HepG2 (cell line): ENCODE results near the gene MYOM1. TPM values are rescaled to one million over a fixed set of nuclear protein-coding genes. Genes with fewer than 3 reads are reported as not detected.

Experiments
- ATAC-seq: fragments of 200-7000 bp; cut with Tn5 transposase; 3 replicates; pipeline ENCODE4 v1.9.1; 2020; ENCODE audit warnings: mild to moderate bottlenecking, moderate library complexity
- BruUV-seq: library from RNA; stranded (reverse); fragments of 400-500 nt; replicated peaks from 2 replicates; lab custom pipeline; 2021; lab: Mats Ljungman, UMichigan
- CTCF ChIA-PET: fragments of 300-600 bp; formaldehyde crosslinking; extraction: SDS; loops from one replicate; lab custom pipeline; 2021; ENCODE audit warnings: low total read pairs, inconsistent platforms, low intra/inter-chr PET ratio; lab: Yijun Ruan, JAX
- POLR2A ChIA-PET: fragments of 350-600 bp; sonication (Branson Sonifier 250); formaldehyde crosslinking; loops from one replicate; lab custom pipeline; 2020; ENCODE audit warnings: antibody characterized with exemption, inconsistent platforms; lab: Yijun Ruan, JAX
- DNase-seq: peaks from one replicate; pipeline ENCODE4 v3.0.0-alpha.2; 2015; ENCODE audit warnings: low spot score
- FAIRE-seq: peaks from 3 replicates; lab custom pipeline; 2011; peaks lifted over from hg19 to GRCh38; lab: Jason Lieb, UNC
- H2AFZ ChIP-seq: one replicate; pipeline ENCODE4 v1.6.1; 2011; ENCODE audit warnings: low read length, inconsistent platforms
- H3K27ac ChIP-seq: fragments of 300-600 bp; 3 replicates; pipeline ENCODE4 v1.8.0; 2011; ENCODE audit warnings: mixed run types, mild to moderate bottlenecking, mixed read lengths, low read length, inconsistent platforms; ENCODE audit not compliant: insufficient read depth; ENCODE audit errors: extremely low read length
- H3K27me3 ChIP-seq, 2 experiments: fragments of 200-600 bp in 1 of 2; 2 replicates in 1 of 2; 3 replicates in 1 of 2; pipeline versions ENCODE4 v1.6.0 to v1.8.0; 2011; ENCODE audit warnings: low read length in 2 of 2, mild to moderate bottlenecking in 2 of 2, moderate library complexity in 2 of 2, inconsistent platforms in 1 of 2; ENCODE audit not compliant: insufficient read depth in 2 of 2, control insufficient read depth in 1 of 2
- H3K36me3 ChIP-seq, 2 experiments: fragments of 200-600 bp in 1 of 2; replicated peaks in 1 of 2; 2 replicates in 1 of 2; 3 replicates in 1 of 2; pipeline versions ENCODE4 v1.5.1 to v1.8.0; 2011; ENCODE audit warnings: low read length in 2 of 2, inconsistent platforms in 1 of 2; ENCODE audit not compliant: insufficient read depth in 2 of 2, control insufficient read depth in 1 of 2
- H3K4me1 ChIP-seq: 2 replicates; pipeline ENCODE4 v1.5.1; 2012; ENCODE audit warnings: low read length, inconsistent platforms; ENCODE audit not compliant: insufficient read depth
- H3K4me2 ChIP-seq: 2 replicates; pipeline ENCODE4 v1.6.0; 2011; ENCODE audit warnings: low read depth, low read length, inconsistent platforms
- H3K4me3 ChIP-seq, 3 experiments: fragments of 200-600 bp in 1 of 3; sonication (generic), shearing (Covaris generic) in 1 of 3; replicated peaks in 1 of 3; 2 replicates each; pipeline ENCODE4 v1.5.1; 2011 to 2016; ENCODE audit warnings: low read length in 3 of 3, inconsistent platforms in 2 of 3, low read depth in 2 of 3, mild to moderate bottlenecking in 2 of 3, control low read depth in 1 of 3, mixed read lengths in 1 of 3; ENCODE audit not compliant: insufficient read depth in 1 of 3
- H3K79me2 ChIP-seq: one replicate; pipeline ENCODE4 v1.6.1; 2011; ENCODE audit warnings: low read length, inconsistent platforms; ENCODE audit not compliant: insufficient read depth
- H3K9ac ChIP-seq: 2 replicates; pipeline ENCODE4 v1.6.0; 2011; ENCODE audit warnings: mild to moderate bottlenecking, low read depth, low read length, inconsistent platforms; ENCODE audit not compliant: insufficient read depth
- H3K9me3 ChIP-seq: 2 replicates; pipeline ENCODE4 v1.5.1; 2012; ENCODE audit warnings: mild to moderate bottlenecking, low read length
- H4K20me1 ChIP-seq: 2 replicates; pipeline ENCODE4 v1.6.0; 2011; ENCODE audit warnings: inconsistent platforms, mild to moderate bottlenecking, low read length, moderate library complexity; ENCODE audit not compliant: insufficient read depth
- CENPT ChIP-seq: sonication (generic); formaldehyde crosslinking; IDR thresholded peaks from 2 replicates; pipeline ENCODE4 v1.8.0; 2022; ENCODE audit warnings: low read depth, mild to moderate bottlenecking, moderate library complexity, missing genetic modification reagents
- CREBL2 ChIP-seq: sonication (generic); formaldehyde crosslinking; IDR thresholded peaks from 2 replicates; pipeline ENCODE4 v1.8.1; 2023; ENCODE audit warnings: missing genetic modification reagents, mild to moderate bottlenecking, borderline replicate concordance
- GABPB1 ChIP-seq: IDR thresholded peaks from 2 replicates; pipeline ENCODE4 v1.6.1; 2016; ENCODE audit warnings: mild to moderate bottlenecking, missing genetic modification reagents, moderate library complexity, missing compliant biosample characterization
- KDM6A ChIP-seq: IDR thresholded peaks from 2 replicates; pipeline ENCODE4 v1.6.1; 2016; ENCODE audit warnings: low read depth
- ZFYVE20 ChIP-seq: sonication (generic); formaldehyde crosslinking; IDR thresholded peaks from 2 replicates; pipeline ENCODE4 v1.8.0; 2023; ENCODE audit warnings: low read depth, mild to moderate bottlenecking, moderate library complexity, missing genetic modification reagents, borderline replicate concordance
- ZNF264 ChIP-seq: sonication (generic); formaldehyde crosslinking; IDR thresholded peaks from 2 replicates; pipeline ENCODE4 v1.4.0; 2020; ENCODE audit warnings: missing genetic modification reagents
- ZNF513 ChIP-seq: sonication (generic); formaldehyde crosslinking; conservative IDR thresholded peaks from 2 replicates; pipeline ENCODE4 v1.5.0; 2020; ENCODE audit warnings: missing genetic modification reagents
- WGBS: methylation state at CpG from one replicate; pipeline ENCODE4 v1.1.6; 2017; ENCODE audit warnings: low lambda C conversion rate; 5-methylcytosine and 5-hydroxymethylcytosine counted together
- in situ Hi-C: cut with HindIII; loops from 2 replicates; pipeline ENCODE4 v1.10.0; 2017; ENCODE audit warnings: low pct_unique_long_range_greater_than_20kb; ENCODE audit not compliant: extremely low pct_ligation_motif_present
- intact Hi-C: fragments of 100-400 bp; cut with micrococcal nuclease; formaldehyde crosslinking; loops from one replicate; pipeline ENCODE4 v1.10.0; 2022; ENCODE audit not compliant: unreplicated experiment
- polyA plus RNA-seq, 8 experiments: library from polyadenylated mRNA; depleted of rRNA in 3 of 8; stranded (reverse) in 7 of 8; unstranded in 1 of 8; fragments of >200 nt; fragmentation: Illumina TruSeq in 4 of 8; extraction: Trizol in 4 of 8; gene quantifications; 2 replicates each; pipeline versions ENCODE4 v1.2.1 to v1.2.3, GENCODE V29; 2011 to 2016; ENCODE audit warnings: low read depth in 4 of 8, missing spikeins in 1 of 8, mixed read lengths in 1 of 8; ENCODE audit not compliant: insufficient read depth in 1 of 8
- total RNA-seq, 5 experiments: library from RNA; depleted of rRNA; stranded (reverse); fragments of >200 nt; fragmentation: Illumina TruSeq; extraction: Trizol; gene quantifications; 2 replicates each; pipeline ENCODE4 v1.2.3, GENCODE V29; 2016; ENCODE audit warnings: low read depth in 1 of 5
- TF ChIP-seq, protein P1 (sequence below): sonication (generic); formaldehyde crosslinking; IDR thresholded peaks from 2 replicates; pipeline ENCODE4 v1.8.0; 2022; ENCODE audit warnings: mild to moderate bottlenecking, missing genetic modification reagents

Gene MYOM1
- total and polyA plus RNA-seq, 2 of the 13 experiments (the other 11 are each of a cell fraction or from before 2014, with no cell fraction given), result 0.46 to 0.98 TPM

- H3K4me1 ChIP-seq, result peaks cover 57% of the 10 kb centered on the region
- no peak overlapping the region for H3K4me3 ChIP-seq
- in situ Hi-C loops, result loop anchor here (25.0 kb wide), 1 partner anchor 577 kb away; no protein-coding TSS in a partner anchor
- ATAC-seq, result no peak
- no TSS peak for BruUV-seq
- no peak overlapping the region for H2AFZ ChIP-seq
- no peak overlapping the region for H3K4me2 ChIP-seq
- H3K27ac ChIP-seq, result no peak overlapping the region
- CTCF ChIA-PET, result no interaction called here
- WGBS, result 91% methylated on average over 5 of the region's 5 CpGs
- no peaks in the 10 kb centered on the region for H3K36me3 ChIP-seq
- TF ChIP-seq, protein P1, sequence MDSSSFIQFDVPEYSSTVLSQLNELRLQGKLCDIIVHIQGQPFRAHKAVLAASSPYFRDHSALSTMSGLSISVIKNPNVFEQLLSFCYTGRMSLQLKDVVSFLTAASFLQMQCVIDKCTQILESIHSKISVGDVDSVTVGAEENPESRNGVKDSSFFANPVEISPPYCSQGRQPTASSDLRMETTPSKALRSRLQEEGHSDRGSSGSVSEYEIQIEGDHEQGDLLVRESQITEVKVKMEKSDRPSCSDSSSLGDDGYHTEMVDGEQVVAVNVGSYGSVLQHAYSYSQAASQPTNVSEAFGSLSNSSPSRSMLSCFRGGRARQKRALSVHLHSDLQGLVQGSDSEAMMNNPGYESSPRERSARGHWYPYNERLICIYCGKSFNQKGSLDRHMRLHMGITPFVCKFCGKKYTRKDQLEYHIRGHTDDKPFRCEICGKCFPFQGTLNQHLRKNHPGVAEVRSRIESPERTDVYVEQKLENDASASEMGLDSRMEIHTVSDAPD (CRISPR knock-in tag), result no peak
- TF ChIP-seq ZFYVE20 (CRISPR knock-in tag) (no peak), CREBL2 (CRISPR knock-in tag) (no peak), ZNF264 (no peak), KDM6A (CRISPR knock-in tag) (no peak), GABPB1 (CRISPR knock-in tag) (0 out of 2 replicates have a peak, but pooled peaks have one; percentile 28), CENPT (no peak), ZNF513 (CRISPR knock-in tag) (no peak)
- TF ChIP-seq, all 625 proteins: peak for 1
- no peak for DNase-seq
- no peaks in the 10 kb centered on the region; a peak in 1 of 5 replicates for H3K27me3 ChIP-seq
- H3K79me2 ChIP-seq, result no peaks in the 10 kb centered on the region
- intact Hi-C loops, result loop anchor here (2.0 kb wide), 1 partner anchor 49 kb away; no protein-coding TSS in a partner anchor
- H4K20me1 ChIP-seq, result no peaks in the 10 kb centered on the region
- no peak for FAIRE-seq
- H3K9me3 ChIP-seq, result no peaks in the 10 kb centered on the region
- H3K9ac ChIP-seq, result no peak overlapping the region
- POLR2A ChIA-PET, result no interaction called here
These were observed 184.1 kb downstream of the MYOM1 start for GRCh38 chr18:3035635-3036034.
